GM23248 (cell line): ENCODE data around the gene UQCR10. TPM values are rescaled to one million over a fixed set of nuclear protein-coding genes. Genes with fewer than 3 reads are reported as not detected.

Experiments used
- DNase-seq: peaks from one replicate; pipeline ENCODE4 v3.0.0-alpha.2; 2015
- H2AFZ ChIP-seq: fragments of 200-600 bp; sonication (generic); 2 replicates; pipeline ENCODE4 v1.6.1; 2016; ENCODE audit warnings: antibody characterized with exemption
- H3F3A ChIP-seq: fragments of 200-600 bp; sonication (generic); 2 replicates; pipeline ENCODE4 v1.6.1; 2016; ENCODE audit warnings: mild to moderate bottlenecking, antibody characterized with exemption, mixed run types; ENCODE audit not compliant: insufficient read depth
- H3K27ac ChIP-seq: fragments of 200-600 bp; sonication (generic); 2 replicates; pipeline ENCODE4 v1.5.1; 2016; ENCODE audit warnings: mild to moderate bottlenecking
- H3K27me3 ChIP-seq: fragments of 200-600 bp; sonication (generic); replicated peaks from 2 replicates; pipeline ENCODE4 v1.6.1; 2016; ENCODE audit warnings: mild to moderate bottlenecking; ENCODE audit not compliant: insufficient read depth
- H3K36me3 ChIP-seq: fragments of 200-600 bp; sonication (generic); 2 replicates; pipeline ENCODE4 v1.6.1; 2016; ENCODE audit warnings: low read depth, mild to moderate bottlenecking
- H3K4me1 ChIP-seq: fragments of 200-600 bp; sonication (generic); 2 replicates; pipeline ENCODE4 v1.6.1; 2016; ENCODE audit warnings: mild to moderate bottlenecking; ENCODE audit not compliant: insufficient read depth
- H3K4me2 ChIP-seq: fragments of 200-600 bp; sonication (generic); one replicate; pipeline ENCODE4 v1.6.1; 2016; ENCODE audit warnings: mild to moderate bottlenecking; ENCODE audit not compliant: unreplicated experiment
- H3K4me3 ChIP-seq: fragments of 200-600 bp; sonication (generic); 2 replicates; pipeline ENCODE4 v1.5.1; 2016; ENCODE audit warnings: mild to moderate bottlenecking
- H3K79me2 ChIP-seq: fragments of 200-600 bp; sonication (generic); 2 replicates; pipeline ENCODE4 v1.6.1; 2016; ENCODE audit warnings: mild to moderate bottlenecking; ENCODE audit not compliant: insufficient read depth
- H3K9ac ChIP-seq: fragments of 200-600 bp; sonication (generic); 2 replicates; pipeline ENCODE4 v1.6.1; 2016; ENCODE audit warnings: mild to moderate bottlenecking
- H3K9me2 ChIP-seq: fragments of 200-600 bp; sonication (generic); 2 replicates; pipeline ENCODE4 v1.6.1; 2016; ENCODE audit warnings: mixed run types, mild to moderate bottlenecking, moderate library complexity; ENCODE audit not compliant: insufficient read depth
- H3K9me3 ChIP-seq: fragments of 200-600 bp; sonication (generic); one replicate; pipeline ENCODE4 v1.6.1; 2017; ENCODE audit warnings: low read depth
- H4K20me1 ChIP-seq: fragments of 200-600 bp; sonication (generic); 2 replicates; pipeline ENCODE4 v1.6.0; 2016; ENCODE audit not compliant: insufficient read depth
- EZH2 ChIP-seq: fragments of 200-600 bp; sonication (generic); IDR thresholded peaks from 2 replicates; pipeline ENCODE4 v1.6.1; 2018; ENCODE audit warnings: antibody characterized with exemption, mild to moderate bottlenecking; ENCODE audit not compliant: insufficient read depth, poor library complexity, severe bottlenecking
- EZH2phosphoT487 ChIP-seq: fragments of 200-600 bp; sonication (generic); IDR thresholded peaks from 2 replicates; pipeline ENCODE4 v1.6.1; 2018; ENCODE audit warnings: antibody characterized with exemption, moderate library complexity, mild to moderate bottlenecking, low read depth; ENCODE audit not compliant: insufficient read depth
- WGBS, 2 experiments: methylation state at CpG; one replicate each; pipeline ENCODE4 v1.1.6; 2015 to 2017; ENCODE audit warnings: low lambda C conversion rate in 2 of 2, low coverage in 1 of 2; ENCODE audit errors: missing lambda C conversion rate in 2 of 2; 5-methylcytosine and 5-hydroxymethylcytosine counted together
- in situ Hi-C: fragments of 300-500 bp; cut with MboI; formaldehyde crosslinking; loops from 2 replicates; pipeline ENCODE4 v1.15.0; 2020
- polyA plus RNA-seq: library from polyadenylated mRNA; unstranded; fragments of >200 nt; fragmentation: Nextera tagmentation; extraction: Ambion mirVana; gene quantifications from 2 replicates; pipeline ENCODE4 v1.2.1, GENCODE V29; 2016
- total RNA-seq: library from RNA; depleted of rRNA; stranded (reverse); fragments of >200 nt; shearing (Covaris generic); gene quantifications from 2 replicates; pipeline ENCODE4 v1.2.3, GENCODE V29; 2014

UQCR10 gene
- total and polyA plus RNA-seq, 2 experiments from 2014 or later: 45.0 to 233 TPM

DNA sequence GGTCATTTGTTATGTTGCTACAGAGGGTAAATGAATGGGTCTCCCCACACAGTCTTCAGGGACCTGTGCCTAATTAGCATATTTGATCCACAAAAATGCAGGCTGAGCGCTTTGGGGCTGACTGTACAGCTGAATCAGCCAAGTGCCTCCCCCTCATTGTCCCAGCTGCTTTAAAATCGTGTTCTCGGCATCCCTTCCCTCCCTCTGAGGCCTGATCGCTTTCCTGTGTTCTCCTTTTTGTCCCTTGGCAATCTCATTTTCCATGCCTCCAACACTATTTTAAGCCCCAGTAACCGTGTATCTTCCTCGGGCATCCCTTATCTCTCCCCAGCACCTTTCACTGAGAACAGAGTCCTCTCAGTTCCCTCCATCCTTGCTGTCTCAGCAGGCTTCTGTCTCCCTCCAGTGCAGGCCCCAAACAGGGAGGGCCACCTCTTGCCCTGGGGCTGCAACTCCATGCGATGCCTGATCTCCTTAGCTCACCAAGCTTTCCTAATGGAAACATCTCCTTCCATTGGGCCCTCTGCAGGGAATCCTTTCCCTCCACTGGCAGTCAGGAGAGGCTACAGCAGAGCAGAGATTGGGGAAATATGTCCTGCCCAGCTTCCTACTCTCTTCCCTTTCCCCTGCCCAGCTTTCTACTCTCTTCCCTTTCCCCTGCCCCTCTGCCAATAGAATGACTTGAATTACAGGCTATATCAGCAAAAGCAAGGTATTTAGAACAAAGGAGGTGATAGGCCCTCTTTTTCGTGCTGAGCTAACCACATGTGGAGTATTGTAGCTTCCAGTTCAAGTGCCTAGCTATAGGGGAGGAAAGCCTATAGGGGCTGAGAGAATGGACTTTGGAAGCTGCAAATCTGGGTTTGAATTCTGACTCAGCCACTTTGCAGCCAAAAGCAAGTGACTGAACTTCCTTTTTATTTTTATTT is 13.8 kb downstream of the UQCR10 start:
- peaks cover 41% of the 10 kb centered on the region for H3K4me1 ChIP-seq
- H3K36me3 ChIP-seq: no peaks in the 10 kb centered on the region
- H3K4me3 ChIP-seq: peak overlapping the region; percentile 46
- in situ Hi-C loops: no loop called here
- no peaks in the 10 kb centered on the region for H3K9me2 ChIP-seq
- WGBS, 2 experiments: 4 to 7% methylated on average over 8 of the region's 8 CpGs
- no peaks in the 10 kb centered on the region for H3K27me3 ChIP-seq
- H3K9ac ChIP-seq: peak overlapping the region; percentile 76
- peak; percentile 93 for DNase-seq
- no peaks in the 10 kb centered on the region for H3K79me2 ChIP-seq
- H4K20me1 ChIP-seq: no peaks in the 10 kb centered on the region
- H3K27ac ChIP-seq: peak overlapping the region; percentile 91
- no peaks in the 10 kb centered on the region for H3K9me3 ChIP-seq
- no peak for TF ChIP-seq EZH2phosphoT487
- no peak for TF ChIP-seq EZH2
- H3F3A ChIP-seq: peaks cover 34% of the 10 kb centered on the region
- H2AFZ ChIP-seq: peak overlapping the region; percentile 81
- H3K4me2 ChIP-seq: peak overlapping the region; percentile 77

DNA sequence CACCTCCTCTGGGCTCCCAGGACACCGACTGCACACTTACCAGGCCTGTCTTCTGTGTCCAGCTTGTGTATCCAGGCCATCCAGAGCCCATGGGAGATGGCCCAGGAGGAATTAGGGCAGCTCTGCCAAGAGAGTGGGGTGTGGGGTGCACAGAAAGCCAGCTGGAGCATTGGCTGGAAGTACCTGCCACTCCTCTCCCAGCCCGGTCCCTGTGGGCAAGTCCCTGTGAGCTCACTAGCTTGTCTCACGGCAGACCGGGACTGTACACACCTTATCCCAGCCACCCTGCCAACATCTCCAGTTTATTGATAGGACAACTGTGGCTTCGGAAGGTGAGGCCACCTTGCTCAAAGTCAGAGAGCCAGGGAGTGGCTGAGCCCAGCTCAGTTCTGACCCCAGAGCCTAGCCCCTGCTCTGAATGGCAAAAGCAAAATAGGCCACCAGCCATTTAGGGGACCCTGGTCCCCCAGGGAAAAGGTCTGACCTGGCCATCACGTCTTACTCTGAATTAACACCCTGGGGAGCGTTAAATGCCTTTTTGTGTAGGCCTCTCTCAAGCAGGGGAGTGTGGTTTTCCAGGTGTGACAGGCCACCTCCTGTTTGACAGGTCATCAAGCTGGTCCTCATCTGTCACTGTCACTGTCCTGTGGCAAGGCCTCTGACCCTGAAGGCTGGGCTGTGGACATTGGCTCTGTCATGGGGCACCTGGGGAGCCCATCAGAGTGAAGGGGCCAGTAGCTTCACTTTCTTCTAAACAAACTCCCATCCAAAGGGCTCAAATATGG is 15.1 kb downstream of the UQCR10 start:
- TF ChIP-seq EZH2phosphoT487: no peak
- Histone ChIP-seq H3K79me2 (no peaks in the 10 kb centered on the region), H3K9me2 (no peaks in the 10 kb centered on the region), H3K36me3 (no peaks in the 10 kb centered on the region), H3K27me3 (no peaks in the 10 kb centered on the region), H3K4me3 (no peak overlapping the region), H4K20me1 (no peaks in the 10 kb centered on the region), H2AFZ (peak overlapping the region; percentile 81), H3K9me3 (no peaks in the 10 kb centered on the region), H3K9ac (peak overlapping the region; percentile 76; the same call in 1 of the 2 replicates), H3K27ac (peak overlapping the region; percentile 91), H3K4me2 (peak overlapping the region; percentile 77), H3F3A (peaks cover 34% of the 10 kb centered on the region), H3K4me1 (peaks cover 41% of the 10 kb centered on the region)
- peak; percentile 51 for DNase-seq
- in situ Hi-C loops: no loop called here
- WGBS, 2 experiments: 49 to 61% methylated on average over 7 of the region's 7 CpGs

DNA sequence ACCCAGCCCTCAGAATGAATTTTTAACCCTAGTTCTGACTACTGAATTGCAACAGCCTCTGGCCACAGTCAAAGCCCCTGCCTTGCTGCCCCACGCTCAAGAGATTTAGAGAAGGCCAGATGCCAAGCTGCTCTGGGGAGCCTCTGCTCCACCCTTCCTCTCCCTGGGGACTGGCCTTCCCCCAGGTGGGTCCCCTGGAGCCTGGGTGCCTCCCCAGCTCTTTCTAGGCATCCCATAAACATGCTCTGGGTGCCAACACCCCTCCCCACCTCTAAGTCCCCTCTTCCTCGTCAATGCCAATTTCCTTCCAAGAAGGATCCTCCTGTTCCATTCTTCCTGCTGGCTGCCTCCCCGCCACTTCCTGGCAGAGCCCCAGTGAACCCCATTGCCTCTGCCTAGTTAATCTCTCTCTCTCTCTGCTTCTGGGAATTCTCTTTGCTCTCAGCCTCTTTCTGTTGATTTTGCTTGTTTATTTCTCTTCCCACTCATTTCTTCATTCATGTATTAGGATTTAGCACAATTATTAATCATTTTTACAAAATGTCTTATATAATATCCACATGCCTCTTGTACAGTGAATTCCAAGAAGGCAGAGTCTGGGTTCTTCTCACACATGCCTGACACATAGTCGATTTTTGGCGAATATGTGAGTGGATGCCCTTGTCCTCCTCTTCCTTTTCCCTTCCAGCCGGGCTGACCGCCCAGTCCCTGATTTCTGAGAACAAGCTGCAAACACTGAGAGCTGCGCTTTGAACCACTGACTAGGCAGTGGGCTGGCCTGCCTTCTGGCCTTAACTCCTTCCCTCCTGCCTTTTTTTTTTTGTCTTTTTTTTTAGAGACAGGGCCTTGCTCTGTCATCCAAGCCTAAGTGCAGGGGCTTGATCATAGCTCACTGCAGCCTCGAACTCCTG is 17.5 kb downstream of the UQCR10 start:
- Histone ChIP-seq H3K36me3 (peaks cover 1% of the 10 kb centered on the region; the same call in 1 of the 2 replicates), H3F3A (peaks cover 24% of the 10 kb centered on the region), H4K20me1 (no peaks in the 10 kb centered on the region), H3K9ac (no peak overlapping the region), H3K79me2 (no peaks in the 10 kb centered on the region), H3K4me1 (peaks cover 25% of the 10 kb centered on the region), H3K9me3 (no peaks in the 10 kb centered on the region), H3K27ac (no peak overlapping the region), H3K4me3 (no peak overlapping the region), H3K27me3 (no peaks in the 10 kb centered on the region), H3K9me2 (no peaks in the 10 kb centered on the region), H3K4me2 (no peak overlapping the region), H2AFZ (no peak overlapping the region)
- TF ChIP-seq EZH2phosphoT487 (no peak), EZH2 (no peak)
- in situ Hi-C loops: no loop called here
- whole genome bisulfite sequencing, 2 experiments: 44 to 50% methylated on average over 9 of the region's 9 CpGs
- DNase-seq: peak; percentile 33

DNA sequence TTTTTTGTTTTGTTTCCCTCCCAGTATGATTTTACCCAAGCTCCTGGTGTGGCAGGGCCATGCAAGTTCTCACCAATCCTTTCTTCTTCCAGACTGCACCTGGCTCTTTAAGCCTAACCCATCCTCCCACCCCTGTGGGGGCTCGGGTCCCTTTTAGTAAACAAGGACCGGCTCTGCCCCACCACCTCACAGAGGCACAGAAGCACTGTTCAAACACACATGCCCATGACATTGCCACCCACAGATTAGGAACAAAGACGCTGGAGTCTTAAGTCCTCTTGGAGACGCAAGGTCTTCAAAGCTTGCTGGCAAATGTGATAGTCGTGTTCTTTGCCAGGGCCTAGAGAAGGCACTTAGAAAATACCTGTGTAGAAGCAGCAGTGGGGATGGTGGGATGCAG is 18.9 kb downstream of the UQCR10 start:
- Histone ChIP-seq H3K27me3 (no peaks in the 10 kb centered on the region), H3K9me3 (no peaks in the 10 kb centered on the region), H4K20me1 (no peaks in the 10 kb centered on the region), H3K4me3 (no peak overlapping the region), H3K9me2 (no peaks in the 10 kb centered on the region), H3K79me2 (no peaks in the 10 kb centered on the region), H3K27ac (no peak overlapping the region), H3F3A (peaks cover 18% of the 10 kb centered on the region), H3K4me1 (peaks cover 16% of the 10 kb centered on the region), H3K9ac (no peak overlapping the region), H3K4me2 (no peak overlapping the region), H2AFZ (no peak overlapping the region), H3K36me3 (peaks cover 9% of the 10 kb centered on the region; the same call in 1 of the 2 replicates)
- WGBS, 2 experiments: 77 to 84% methylated on average over 5 of the region's 5 CpGs
- no peak for DNase-seq
- in situ Hi-C loops: no loop called here
- TF ChIP-seq EZH2: no peak
- TF ChIP-seq EZH2phosphoT487: no peak
